ENCODE data around the gene BOK.
"Not testable (repeated sequence)": the region's sequence is repeated elsewhere in the genome, so short reads cannot be mapped to it uniquely, and the experiment has no call there.

BOK gene

GRCh38 chr2:241577413-241578122 lies 19.0 kb downstream of the BOK start:
- peaks cover 22 to 32% (median 31%) of the 10 kb centered on the region in 11 experiments for H3K9me3 ChIP-seq (replicated peaks in 1 of 11)
- no peaks in the 10 kb centered on the region for H3K27me3 ChIP-seq
- peaks cover 0 to 9% (median 0%) of the 10 kb centered on the region in 11 experiments; a peak in 5 of 22 replicates for H4K20me1 ChIP-seq
- peaks cover 30 to 49% (median 38%) of the 10 kb centered on the region in 11 experiments for H3K36me3 ChIP-seq
- H3K4me2 ChIP-seq, result peak overlapping the region in 10 of 11 experiments; percentile 19 to 54 (median 44); a peak in 16 of 22 replicates
- H3K4me1 ChIP-seq, result peaks cover 7 to 28% (median 26%) of the 10 kb centered on the region in 10 experiments
- no peak overlapping the region for H3K4me3 ChIP-seq
- TF ChIP-seq Cebpa-rat (IDR thresholded peaks at IDR 0.05), result no peak
- peak overlapping the region in 1 of 11 experiments; percentile 15; a peak in 1 of 22 replicates for H3K9ac ChIP-seq
- no peak overlapping the region for H3K27ac ChIP-seq

DNA sequence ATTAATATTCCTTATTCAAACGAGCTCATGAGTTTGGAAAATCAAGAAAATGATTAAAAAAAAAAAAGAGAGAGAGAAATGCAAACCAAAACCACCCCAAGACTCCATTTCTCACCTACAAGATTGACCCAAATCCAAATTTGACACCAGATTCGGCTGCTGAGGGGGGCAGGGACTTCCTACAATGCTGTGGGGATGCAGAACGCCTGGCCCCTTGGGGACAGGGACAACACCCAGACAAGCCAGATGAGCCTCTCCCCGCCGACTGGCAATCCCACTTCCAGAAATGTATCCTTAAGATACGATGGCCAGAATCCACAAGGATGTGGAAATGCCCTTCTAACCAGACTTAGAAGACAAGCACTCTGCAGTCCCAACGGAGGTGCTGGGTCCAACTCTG lies 20.7 kb downstream of the BOK start:
- H3K4me1 ChIP-seq, result peaks cover 7 to 28% (median 26%) of the 10 kb centered on the region in 10 experiments
- H3K27me3 ChIP-seq, result no peaks in the 10 kb centered on the region
- TF ChIP-seq Cebpa-rat (IDR thresholded peaks at IDR 0.05), result no peak
- H4K20me1 ChIP-seq, result no peaks in the 10 kb centered on the region; a peak in 3 of 22 replicates
- no peak overlapping the region for H3K27ac ChIP-seq
- H3K9me3 ChIP-seq (replicated peaks in 1 of 11), result peaks cover 31 to 49% (median 44%) of the 10 kb centered on the region in 11 experiments
- no peak overlapping the region for H3K9ac ChIP-seq
- H3K36me3 ChIP-seq, result peaks cover 47 to 65% (median 55%) of the 10 kb centered on the region in 11 experiments
- H3K4me2 ChIP-seq, result no peak overlapping the region
- H3K4me3 ChIP-seq, result no peak overlapping the region

- Histone ChIP-seq H3K36me3 (peaks cover 78 to 83% (median 79%) of the 10 kb centered on the region in 11 experiments), H3K4me1 (peaks cover 7 to 16% (median 16%) of the 10 kb centered on the region in 10 experiments), H3K9me3 (replicated peaks in 1 of 11) (peaks cover 61 to 79% (median 74%) of the 10 kb centered on the region in 11 experiments), H3K27me3 (no peaks in the 10 kb centered on the region), H3K9ac (no peak overlapping the region), H3K4me2 (no peak overlapping the region), H3K27ac (no peak overlapping the region), H3K4me3 (no peak overlapping the region), H4K20me1 (no peaks in the 10 kb centered on the region; a peak in 1 of 22 replicates)
- TF ChIP-seq Cebpa-rat (IDR thresholded peaks at IDR 0.05), result no peak
Measured at GRCh38 chr2:241582328-241582727, 23.8 kb downstream of the BOK start.

DNA sequence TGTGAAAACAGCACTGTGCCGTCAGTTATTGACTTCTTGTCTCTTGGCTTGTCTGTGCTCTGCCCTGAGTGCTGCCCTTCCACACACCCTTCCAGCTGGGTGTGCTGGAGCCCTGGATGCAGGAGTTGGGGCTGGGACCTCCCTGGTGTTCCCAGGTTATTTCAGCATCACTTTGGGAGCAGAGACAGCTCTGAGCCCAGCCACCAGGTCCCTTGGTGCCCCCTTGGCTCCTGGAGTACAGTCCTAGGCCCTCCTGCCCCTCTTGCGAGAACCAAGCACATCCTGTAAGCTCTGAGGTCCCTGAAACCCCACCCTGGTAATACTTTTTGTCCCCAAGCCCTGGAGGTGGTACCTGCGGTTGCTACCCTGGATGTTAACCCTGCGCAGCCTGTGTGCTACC lies 24.3 kb downstream of the BOK start:
- TF ChIP-seq Cebpa-rat (IDR thresholded peaks at IDR 0.05), result no peak

GRCh38 chr2:241584436-241584835 lies 25.9 kb downstream of the BOK start:
- Histone ChIP-seq H4K20me1 (no peaks in the 10 kb centered on the region; a peak in 1 of 22 replicates), H3K27ac (peak overlapping the region in 1 of 11 experiments; percentile 10; a peak in 1 of 22 replicates), H3K27me3 (no peaks in the 10 kb centered on the region), H3K9ac (no peak overlapping the region), H3K36me3 (peaks cover 92 to 100% (median 95%) of the 10 kb centered on the region in 11 experiments), H3K4me2 (no peak overlapping the region), H3K4me1 (no peaks in the 10 kb centered on the region), H3K4me3 (peak overlapping the region in 1 of 10 experiments; percentile 24; a peak in 1 of 20 replicates), H3K9me3 (replicated peaks in 1 of 11) (peaks cover 77 to 98% (median 92%) of the 10 kb centered on the region in 11 experiments)
- TF ChIP-seq Cebpa-rat (IDR thresholded peaks at IDR 0.05), result no peak

More for the DNA sequence above, 24.3 kb downstream of the BOK start:
- no peak overlapping the region for H3K9ac ChIP-seq
- no peak overlapping the region for H3K4me3 ChIP-seq
- peaks cover 66 to 84% (median 79%) of the 10 kb centered on the region in 11 experiments for H3K9me3 ChIP-seq (replicated peaks in 1 of 11)
- no peaks in the 10 kb centered on the region for H3K27me3 ChIP-seq
- peaks cover 7 to 12% (median 11%) of the 10 kb centered on the region in 10 experiments for H3K4me1 ChIP-seq
- H3K36me3 ChIP-seq, result peaks cover 82 to 87% (median 84%) of the 10 kb centered on the region in 11 experiments
- no peaks in the 10 kb centered on the region; a peak in 1 of 22 replicates for H4K20me1 ChIP-seq
- no peak overlapping the region for H3K4me2 ChIP-seq
- no peak overlapping the region for H3K27ac ChIP-seq

DNA sequence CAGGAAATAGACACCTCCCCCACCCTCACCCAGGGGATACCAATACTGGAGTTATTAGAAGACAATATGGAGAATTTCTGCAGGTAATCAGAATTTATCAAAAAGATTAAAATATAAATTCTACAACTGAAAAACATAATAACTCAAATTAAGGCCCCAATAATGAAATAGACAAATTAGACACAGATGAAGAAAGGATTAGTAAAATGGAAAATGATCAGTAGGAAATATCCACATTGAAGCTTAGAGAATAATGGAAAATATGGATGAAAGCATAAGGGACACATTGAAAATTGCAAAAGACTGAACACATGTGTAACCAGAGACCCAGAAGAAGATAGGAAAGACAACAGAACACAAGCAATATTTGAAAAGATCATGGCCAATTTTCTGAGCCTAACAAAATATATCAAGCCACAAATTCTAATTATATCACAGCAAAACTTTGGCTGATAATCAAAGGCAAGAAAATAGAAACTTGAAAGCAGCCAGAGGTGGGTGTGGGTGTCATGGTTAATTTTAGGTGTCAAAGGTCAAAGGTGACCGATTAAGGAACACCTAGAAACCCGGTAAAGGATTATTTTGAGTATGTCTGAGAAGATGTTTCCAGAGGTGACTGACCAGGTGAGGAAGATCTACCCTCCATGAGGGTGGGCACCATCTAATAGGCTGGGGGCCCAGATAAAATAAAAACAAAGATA lies 28.2 kb downstream of the BOK start:
- H3K27ac ChIP-seq, result no peak overlapping the region
- peaks cover 59 to 86% (median 77%) of the 10 kb centered on the region in 11 experiments for H3K9me3 ChIP-seq (replicated peaks in 1 of 11)

DNA sequence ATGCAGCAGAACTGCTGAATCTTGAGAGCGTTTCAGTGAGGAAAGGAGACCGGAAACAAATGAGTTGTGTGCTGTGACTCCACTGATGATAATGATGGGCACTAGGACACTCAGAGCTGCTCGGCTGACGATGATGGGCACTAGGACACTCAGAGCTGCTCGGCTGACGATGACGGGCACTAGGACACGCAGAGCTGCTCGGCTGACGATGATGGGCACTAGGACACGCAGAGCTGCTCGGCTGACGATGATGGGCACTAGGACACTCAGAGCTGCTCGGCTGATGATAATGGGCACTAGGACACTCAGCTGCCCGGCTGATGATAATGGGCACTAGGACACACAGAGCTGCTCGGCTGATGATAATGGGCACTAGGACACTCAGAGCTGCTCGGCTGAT lies 31.3 kb downstream of the BOK start:
- H3K27me3 ChIP-seq, H3K9ac ChIP-seq, H3K27ac ChIP-seq, H3K4me2 ChIP-seq, H3K4me1 ChIP-seq, H3K4me3 ChIP-seq: not testable (repeated sequence)
- peaks cover 41 to 55% (median 49%) of the 10 kb centered on the region in 11 experiments for H3K9me3 ChIP-seq (replicated peaks in 1 of 11)
- peaks cover 0 to 28% (median 8%) of the 10 kb centered on the region in 11 experiments; a peak in 12 of 22 replicates for H4K20me1 ChIP-seq
- peaks cover 89 to 100% (median 98%) of the 10 kb centered on the region in 11 experiments for H3K36me3 ChIP-seq

More for the DNA sequence above, 28.2 kb downstream of the BOK start:
- TF ChIP-seq Cebpa-rat (IDR thresholded peaks at IDR 0.05), result no peak
- H3K4me3 ChIP-seq, result peak overlapping the region in 9 of 10 experiments; percentile 12 to 45 (median 26); a peak in 12 of 20 replicates
- H3K9ac ChIP-seq, result no peak overlapping the region
- peaks cover 0 to 6% (median 0%) of the 10 kb centered on the region in 11 experiments; a peak in 5 of 22 replicates for H4K20me1 ChIP-seq
- H3K4me2 ChIP-seq, result no peak overlapping the region
- H3K4me1 ChIP-seq, result no peaks in the 10 kb centered on the region
- peaks cover 92 to 100% (median 98%) of the 10 kb centered on the region in 11 experiments for H3K36me3 ChIP-seq
- no peaks in the 10 kb centered on the region for H3K27me3 ChIP-seq

DNA sequence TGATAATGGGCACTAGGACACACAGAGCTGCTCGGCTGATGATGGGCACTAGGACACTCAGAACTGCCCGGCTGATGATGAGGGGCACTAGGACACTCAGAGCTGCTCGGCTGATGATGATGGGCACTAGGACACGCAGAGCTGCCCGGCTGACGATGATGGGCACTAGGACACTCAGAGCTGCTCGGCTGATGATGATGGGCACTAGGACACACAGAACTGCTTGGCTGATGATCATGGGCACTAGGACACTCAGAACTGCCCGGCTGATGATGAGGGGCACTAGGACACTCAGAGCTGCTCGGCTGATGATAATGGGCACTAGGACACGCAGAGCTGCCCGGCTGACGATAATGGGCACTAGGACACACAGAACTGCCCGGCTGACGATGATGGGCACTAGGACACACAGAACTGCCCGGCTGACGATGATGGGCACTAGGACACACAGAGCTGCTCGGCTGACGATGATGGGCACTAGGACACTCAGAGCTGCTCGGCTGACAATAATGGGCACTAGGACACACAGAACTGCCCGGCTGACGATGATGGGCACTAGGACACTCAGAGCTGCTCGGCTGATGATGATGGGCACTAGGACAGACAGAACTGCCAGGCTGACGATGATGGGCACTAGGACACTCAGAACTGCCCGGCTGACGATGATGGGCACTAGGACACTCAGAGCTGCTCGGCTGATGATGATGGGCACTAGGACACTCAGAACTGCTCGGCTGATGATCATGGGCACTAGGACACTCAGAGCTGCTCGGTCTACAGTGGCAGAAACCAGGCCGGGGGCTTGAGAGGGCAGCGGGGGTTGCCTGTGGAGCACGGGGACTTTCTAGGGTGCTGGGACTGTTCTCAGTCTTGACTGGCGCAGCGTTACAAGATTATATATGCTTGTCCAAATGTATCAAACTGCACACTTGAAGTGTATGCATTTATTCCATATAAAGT lies 32.2 kb downstream of the BOK start:
- H3K36me3 ChIP-seq, result peaks cover 89 to 100% (median 98%) of the 10 kb centered on the region in 11 experiments
- not testable (repeated sequence) for H3K4me1 ChIP-seq, H3K4me3 ChIP-seq, H3K4me2 ChIP-seq, H3K27ac ChIP-seq, H3K9ac ChIP-seq, H3K27me3 ChIP-seq
- peaks cover 32 to 46% (median 40%) of the 10 kb centered on the region in 11 experiments for H3K9me3 ChIP-seq (replicated peaks in 1 of 11)
- H4K20me1 ChIP-seq, result peaks cover 0 to 31% (median 11%) of the 10 kb centered on the region in 11 experiments; a peak in 13 of 22 replicates

All from BLaER1 treated with 17β-estradiol and CSF1 and Interleukin-3, amounts not matched to agents 10 nM and 100 nM (cell line).